Natural killer cell (primary cell): ENCODE data around the gene ATP5PD. TPM values are rescaled to one million over a fixed set of nuclear protein-coding genes. Genes with fewer than 3 reads are reported as not detected.

Experiments used
- ATAC-seq, 3 donors: fragments of 150-1000 bp in 2 of 3; fragments of 200-7000 bp in 1 of 3; cut with Tn5 transposase; 1 replicate in 1 of 3; 2 replicates in 2 of 3; pipeline ENCODE4 v1.10.0; 2021; ENCODE audit warnings: mild to moderate bottlenecking in 2 of 3, moderate library complexity in 2 of 3
- DNase-seq, 2 donors: peaks; one replicate each; pipeline versions ENCODE4 v3.0.0 to v3.0.0-alpha.2; 2013 to 2021; ENCODE audit warnings: mixed read lengths in 1 of 2
- H3K27ac ChIP-seq: one replicate; pipeline ENCODE4 v1.5.1; 2013; ENCODE audit warnings: mild to moderate bottlenecking, low read length
- H3K27me3 ChIP-seq: one replicate; pipeline ENCODE4 v1.6.1; 2013; ENCODE audit warnings: low read length; ENCODE audit not compliant: control insufficient read depth, insufficient read depth
- H3K36me3 ChIP-seq: one replicate; pipeline ENCODE4 v1.6.1; 2013; ENCODE audit warnings: low read length; ENCODE audit not compliant: control insufficient read depth, insufficient read depth
- H3K4me1 ChIP-seq: one replicate; pipeline ENCODE4 v1.6.1; 2013; ENCODE audit warnings: low read length; ENCODE audit not compliant: control insufficient read depth, insufficient read depth
- H3K4me3 ChIP-seq: one replicate; pipeline ENCODE4 v1.5.1; 2013; ENCODE audit warnings: low read length
- H3K9me3 ChIP-seq: one replicate; pipeline ENCODE4 v1.6.1; 2013; ENCODE audit warnings: low read length; ENCODE audit not compliant: control insufficient read depth, insufficient read depth
- H3K27ac Mint-ChIP-seq, 2 donors: one replicate each; pipeline ENCODE4 v1.8.0; 2022; ENCODE audit warnings: mild to moderate bottlenecking in 2 of 2, mixed read lengths in 2 of 2, moderate library complexity in 1 of 2
- H3K27me3 Mint-ChIP-seq, 2 donors: one replicate each; pipeline ENCODE4 v1.8.0; 2022; ENCODE audit warnings: low read depth in 2 of 2, mixed read lengths in 2 of 2
- H3K36me3 Mint-ChIP-seq: one replicate; pipeline ENCODE4 v1.8.0; 2022; ENCODE audit warnings: mixed read lengths
- H3K4me1 Mint-ChIP-seq, 2 donors: one replicate each; pipeline ENCODE4 v1.8.0; 2022; ENCODE audit warnings: mixed read lengths in 2 of 2
- H3K4me3 Mint-ChIP-seq: one replicate; pipeline ENCODE4 v1.8.0; 2022; ENCODE audit warnings: mild to moderate bottlenecking, moderate library complexity, mixed read lengths
- H3K9me3 Mint-ChIP-seq, 2 donors: one replicate each; pipeline ENCODE4 v1.8.0; 2022; ENCODE audit warnings: mixed read lengths in 2 of 2
- WGBS: methylation state at CpG from one replicate; pipeline ENCODE4 v1.1.7; 2013; ENCODE audit warnings: missing lambda C conversion rate; ENCODE audit not compliant: insufficient coverage; 5-methylcytosine and 5-hydroxymethylcytosine counted together
- intact Hi-C: fragments of 100-400 bp; cut with micrococcal nuclease; formaldehyde crosslinking; loops from one replicate; pipeline ENCODE4 v1.14.2; 2022
- total RNA-seq, 4 donors: library from RNA; stranded (reverse); fragments of 120-200 nt in 1 of 4; gene quantifications; one replicate each; pipeline versions ENCODE4 v1.2.3 to v1.2.4, GENCODE V29; 2013 to 2022
- TF ChIP-seq, protein P1 (sequence below): fragments of 200-600 bp; IDR thresholded peaks from one replicate; pipeline ENCODE4 v1.8.0; 2022; ENCODE audit warnings: antibody characterized with exemption

The ATP5PD gene
- total RNA-seq, 3 donors from 2014 or later (not counting 1 experiment from before 2014, with no cell fraction given) = 74.7 to 96.3 (median 75.2) TPM

DNA sequence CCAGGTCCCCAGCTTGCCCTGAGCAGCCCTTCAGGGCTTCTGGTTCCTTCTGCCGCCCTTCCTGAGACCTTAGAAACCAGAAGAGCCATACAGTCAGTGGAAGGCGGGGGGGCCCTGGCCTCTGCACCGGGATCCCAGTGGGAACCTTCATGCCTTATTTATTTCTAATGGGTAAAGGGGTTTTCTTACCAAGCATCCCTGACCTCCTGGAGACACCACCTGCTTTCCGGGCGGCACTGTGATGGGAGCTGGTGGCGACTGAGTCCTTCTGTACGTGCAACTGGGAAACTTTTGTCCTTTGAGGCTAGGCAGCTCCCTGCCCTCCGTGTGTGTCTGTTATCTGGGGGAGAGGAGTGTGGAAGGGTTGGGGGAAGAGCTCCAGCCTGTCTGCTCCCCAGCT lies 41.5 kb downstream of the ATP5PD start:
- Mint-ChIP-seq H3K36me3 (no peaks in the 10 kb centered on the region), H3K9me3 (no peaks in the 10 kb centered on the region), H3K4me3 (no peak overlapping the region), H3K4me1 (no peaks in the 10 kb centered on the region), H3K27ac (no peak overlapping the region), H3K27me3 (no peaks in the 10 kb centered on the region)
- no peak for DNase-seq
- Histone ChIP-seq H3K4me3 (no peak overlapping the region), H3K27me3 (no peaks in the 10 kb centered on the region), H3K4me1 (no peaks in the 10 kb centered on the region), H3K36me3 (no peaks in the 10 kb centered on the region), H3K9me3 (no peaks in the 10 kb centered on the region), H3K27ac (no peak overlapping the region)
- TF ChIP-seq, protein P1, sequence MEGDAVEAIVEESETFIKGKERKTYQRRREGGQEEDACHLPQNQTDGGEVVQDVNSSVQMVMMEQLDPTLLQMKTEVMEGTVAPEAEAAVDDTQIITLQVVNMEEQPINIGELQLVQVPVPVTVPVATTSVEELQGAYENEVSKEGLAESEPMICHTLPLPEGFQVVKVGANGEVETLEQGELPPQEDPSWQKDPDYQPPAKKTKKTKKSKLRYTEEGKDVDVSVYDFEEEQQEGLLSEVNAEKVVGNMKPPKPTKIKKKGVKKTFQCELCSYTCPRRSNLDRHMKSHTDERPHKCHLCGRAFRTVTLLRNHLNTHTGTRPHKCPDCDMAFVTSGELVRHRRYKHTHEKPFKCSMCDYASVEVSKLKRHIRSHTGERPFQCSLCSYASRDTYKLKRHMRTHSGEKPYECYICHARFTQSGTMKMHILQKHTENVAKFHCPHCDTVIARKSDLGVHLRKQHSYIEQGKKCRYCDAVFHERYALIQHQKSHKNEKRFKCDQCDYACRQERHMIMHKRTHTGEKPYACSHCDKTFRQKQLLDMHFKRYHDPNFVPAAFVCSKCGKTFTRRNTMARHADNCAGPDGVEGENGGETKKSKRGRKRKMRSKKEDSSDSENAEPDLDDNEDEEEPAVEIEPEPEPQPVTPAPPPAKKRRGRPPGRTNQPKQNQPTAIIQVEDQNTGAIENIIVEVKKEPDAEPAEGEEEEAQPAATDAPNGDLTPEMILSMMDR = no peak
- ATAC-seq = no peak
- intact Hi-C loops = no loop called here
- WGBS = 96% methylated on average over 7 of the region's 8 CpGs

- H3K36me3 ChIP-seq = no peaks in the 10 kb centered on the region
- H3K27me3 ChIP-seq = no peaks in the 10 kb centered on the region
- H3K4me1 ChIP-seq = no peaks in the 10 kb centered on the region
- Mint-ChIP-seq H3K4me1 (no peaks in the 10 kb centered on the region), H3K9me3 (no peaks in the 10 kb centered on the region), H3K27me3 (no peaks in the 10 kb centered on the region), H3K27ac (no peak overlapping the region), H3K36me3 (no peaks in the 10 kb centered on the region), H3K4me3 (no peak overlapping the region)
- TF ChIP-seq, protein P1 = no peak
- intact Hi-C loops = no loop called here
- no peaks in the 10 kb centered on the region for H3K9me3 ChIP-seq
- ATAC-seq (no peak), DNase-seq (no peak)
- WGBS = 92% methylated on average over 3 of the region's 3 CpGs
- H3K27ac ChIP-seq = no peak overlapping the region
- H3K4me3 ChIP-seq = no peak overlapping the region
Observed at GRCh38 chr17:75004371-75004770, 42.4 kb downstream of the ATP5PD start.

DNA sequence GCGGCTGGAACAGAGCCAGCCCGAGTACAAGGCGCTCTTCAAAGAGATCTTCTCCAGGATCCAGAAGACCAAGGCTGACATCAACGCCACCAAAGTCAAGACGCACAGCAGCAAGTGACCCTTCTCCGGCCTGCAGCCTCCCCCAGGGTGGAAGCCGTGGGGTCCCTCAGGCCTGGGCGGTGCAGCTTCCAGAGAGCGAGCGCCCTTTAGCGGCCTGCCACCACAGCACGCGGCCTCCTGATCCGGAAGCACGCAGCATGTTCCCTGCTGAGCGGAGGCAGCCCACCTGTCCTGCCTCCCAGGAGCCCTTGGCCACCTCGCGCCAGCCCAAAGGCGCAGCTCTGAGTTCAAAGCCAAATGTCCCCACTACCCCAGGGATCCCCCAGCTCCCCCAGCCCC lies 42.8 kb downstream of the ATP5PD start:
- DNase-seq = no peak
- H3K36me3 ChIP-seq = no peaks in the 10 kb centered on the region
- no peaks in the 10 kb centered on the region for H3K27me3 ChIP-seq
- no peaks in the 10 kb centered on the region for H3K27me3 Mint-ChIP-seq
- peaks cover 0 to under 1% of the 10 kb centered on the region in 2 donors for H3K4me1 Mint-ChIP-seq
- H3K4me3 ChIP-seq = no peak overlapping the region
- intact Hi-C loops = no loop called here
- TF ChIP-seq, protein P1 = no peak
- no peak overlapping the region for H3K27ac ChIP-seq
- H3K36me3 Mint-ChIP-seq = no peaks in the 10 kb centered on the region
- H3K4me1 ChIP-seq = no peaks in the 10 kb centered on the region
- no peak overlapping the region for H3K27ac Mint-ChIP-seq
- no peak overlapping the region for H3K4me3 Mint-ChIP-seq
- no peaks in the 10 kb centered on the region for H3K9me3 ChIP-seq
- no peaks in the 10 kb centered on the region for H3K9me3 Mint-ChIP-seq
- no peak for ATAC-seq
- 94% methylated on average over 19 of the region's 19 CpGs for WGBS
